Measurements from ENCODE around the gene RAN.

GRCh38 chr12:130917607-130918006, 45.7 kb downstream of the RAN start:
- TF ChIP-seq EZH2 (IDR thresholded peaks at IDR 0.05; ENCODE audit: borderline replicate concordance, low read depth, low read length) = no peak
- no peak for TF ChIP-seq CHD4 (IDR thresholded peaks at IDR 0.05; ENCODE audit: insufficient read depth, insufficient replicate concordance, low read depth, low read length, poor library complexity, severe bottlenecking)
- TF ChIP-seq SMC3 (conservative IDR thresholded peaks at IDR 0.05; ENCODE audit: insufficient read depth, low read depth, low read length) = no peak
- no peak for TF ChIP-seq HDAC2 (IDR thresholded peaks at IDR 0.05)
- no peak for TF ChIP-seq ZNF76 (CRISPR knock-in tag; IDR thresholded peaks at IDR 0.05; ENCODE audit: borderline replicate concordance)
- TF ChIP-seq CTCF (IDR thresholded peaks at IDR 0.05 in 2 of 3, conservative IDR thresholded peaks at IDR 0.05 in 1 of 3; ENCODE audit: insufficient read depth in 2 of 3, low read depth in 1 of 3, low read length in 3 of 3) = no peak
- TF ChIP-seq NR2C2 (CRISPR knock-in tag; IDR thresholded peaks at IDR 0.05) = no peak
- TF ChIP-seq NR2C2 (tag; IDR thresholded peaks at IDR 0.05) = no peak
- no peak for TF ChIP-seq RCOR1 (IDR thresholded peaks at IDR 0.05; ENCODE audit: borderline replicate concordance in 1 of 2, low read depth in 2 of 2, low read length in 2 of 2)

Measured in K562 (cell line).